HFF-Myc (cell line): ENCODE results near the gene ADPRHL1.

Experiments used
- DNase-seq: peaks from one replicate; pipeline ENCODE4 v3.0.0-alpha.2; 2011; ENCODE audit warnings: low read depth; ENCODE audit errors: extremely low read depth
- H3K4me3 ChIP-seq: replicated peaks from 2 replicates; pipeline ENCODE4 v1.5.1; 2011; ENCODE audit warnings: low read depth, mild to moderate bottlenecking, control low read depth, low read length
- TF ChIP-seq, protein P1 (sequence below): IDR thresholded peaks from 2 replicates; pipeline ENCODE4 v1.5.1; 2012; ENCODE audit warnings: mild to moderate bottlenecking, low read depth, low read length, control low read depth; ENCODE audit errors: missing control alignments

The ADPRHL1 gene

DNA sequence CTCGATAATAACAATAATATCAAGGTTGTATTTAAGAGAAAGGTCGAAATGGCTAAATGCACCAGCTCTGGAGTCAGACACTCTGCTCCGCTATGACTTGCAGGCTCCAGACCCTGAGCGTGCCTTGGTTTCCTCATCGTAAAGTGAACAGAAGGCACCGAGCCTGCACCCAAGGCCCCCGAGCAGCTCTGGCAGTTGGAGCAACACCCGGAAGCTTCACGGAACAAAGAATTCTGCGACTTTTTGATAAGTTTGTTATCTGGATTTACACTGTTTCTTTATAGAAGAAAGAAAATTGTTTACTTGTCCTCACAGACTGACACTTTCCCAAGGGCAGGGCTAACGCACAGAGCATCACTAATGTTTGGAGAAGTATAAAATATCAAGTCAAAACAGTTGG, 93.7 kb downstream of the ADPRHL1 start:
- TF ChIP-seq, protein P1, sequence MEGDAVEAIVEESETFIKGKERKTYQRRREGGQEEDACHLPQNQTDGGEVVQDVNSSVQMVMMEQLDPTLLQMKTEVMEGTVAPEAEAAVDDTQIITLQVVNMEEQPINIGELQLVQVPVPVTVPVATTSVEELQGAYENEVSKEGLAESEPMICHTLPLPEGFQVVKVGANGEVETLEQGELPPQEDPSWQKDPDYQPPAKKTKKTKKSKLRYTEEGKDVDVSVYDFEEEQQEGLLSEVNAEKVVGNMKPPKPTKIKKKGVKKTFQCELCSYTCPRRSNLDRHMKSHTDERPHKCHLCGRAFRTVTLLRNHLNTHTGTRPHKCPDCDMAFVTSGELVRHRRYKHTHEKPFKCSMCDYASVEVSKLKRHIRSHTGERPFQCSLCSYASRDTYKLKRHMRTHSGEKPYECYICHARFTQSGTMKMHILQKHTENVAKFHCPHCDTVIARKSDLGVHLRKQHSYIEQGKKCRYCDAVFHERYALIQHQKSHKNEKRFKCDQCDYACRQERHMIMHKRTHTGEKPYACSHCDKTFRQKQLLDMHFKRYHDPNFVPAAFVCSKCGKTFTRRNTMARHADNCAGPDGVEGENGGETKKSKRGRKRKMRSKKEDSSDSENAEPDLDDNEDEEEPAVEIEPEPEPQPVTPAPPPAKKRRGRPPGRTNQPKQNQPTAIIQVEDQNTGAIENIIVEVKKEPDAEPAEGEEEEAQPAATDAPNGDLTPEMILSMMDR: no peak
- DNase-seq: no peak
- H3K4me3 ChIP-seq: no peak overlapping the region

DNA sequence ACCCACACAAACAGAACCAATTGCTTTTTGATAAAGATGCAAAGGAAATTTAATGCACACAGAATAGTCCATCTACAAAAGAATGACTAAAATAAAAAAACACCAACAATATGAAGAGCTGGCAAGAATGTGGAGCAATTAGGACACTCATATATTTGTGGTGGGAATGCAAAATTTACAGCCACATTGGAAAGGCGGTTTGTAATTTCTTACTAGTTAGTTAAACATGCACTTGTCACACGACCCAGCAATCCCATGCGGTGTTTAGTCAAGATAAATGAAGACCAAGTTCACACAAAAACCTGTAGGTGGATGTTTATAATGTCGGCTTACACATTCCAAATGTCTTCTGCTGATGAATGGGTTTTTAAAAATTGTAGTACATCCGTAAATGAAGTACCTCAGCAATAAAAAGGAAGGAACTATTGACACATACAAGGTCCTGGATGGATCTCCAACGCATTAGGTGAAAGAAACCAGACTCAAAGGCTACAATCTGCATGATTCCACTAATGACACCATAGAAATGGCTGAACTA, 94.6 kb downstream of the ADPRHL1 start:
- no peak overlapping the region for H3K4me3 ChIP-seq
- DNase-seq: no peak
- TF ChIP-seq, protein P1: no peak

DNA sequence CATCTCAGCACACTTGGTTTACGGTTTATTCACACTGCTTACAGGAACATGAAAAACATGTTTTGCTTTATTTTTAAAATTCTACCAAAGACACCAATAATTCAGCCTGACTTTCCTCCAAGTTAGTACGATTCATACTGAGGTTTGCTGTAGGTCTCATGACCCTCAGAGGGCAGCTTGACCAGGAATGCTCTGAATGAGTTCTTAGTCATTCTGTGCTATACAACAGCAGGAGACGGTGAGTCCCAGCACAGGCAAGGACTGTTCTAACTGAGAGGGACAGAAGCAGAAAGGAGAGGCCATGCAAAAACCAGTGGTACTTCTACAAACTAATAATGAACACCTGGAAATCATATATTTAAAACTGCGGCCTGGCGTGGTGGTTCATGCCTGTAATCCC, 95.8 kb downstream of the ADPRHL1 start:
- no peak for DNase-seq
- TF ChIP-seq, protein P1: no peak
- H3K4me3 ChIP-seq: no peak overlapping the region

DNA sequence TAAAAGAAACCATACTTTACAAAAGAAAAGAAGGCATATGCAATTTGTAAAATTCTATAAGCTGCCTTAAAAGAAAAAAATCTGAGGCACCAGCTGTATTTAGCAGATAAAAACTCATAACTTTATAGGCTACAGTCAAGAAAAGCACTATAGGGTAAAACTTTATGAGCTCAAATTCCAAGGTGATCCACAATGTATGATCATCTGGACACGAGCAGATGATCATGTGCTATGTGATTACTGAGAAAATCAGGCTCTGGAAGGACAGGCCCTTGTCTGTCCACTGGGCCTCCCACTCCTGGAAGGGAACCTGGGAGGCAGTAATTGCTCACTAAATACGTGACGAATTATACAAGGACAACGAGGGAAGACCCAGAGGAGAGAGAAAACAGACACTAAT, 96.7 kb downstream of the ADPRHL1 start:
- no peak overlapping the region for H3K4me3 ChIP-seq
- no peak for DNase-seq
- TF ChIP-seq, protein P1: no peak

DNA sequence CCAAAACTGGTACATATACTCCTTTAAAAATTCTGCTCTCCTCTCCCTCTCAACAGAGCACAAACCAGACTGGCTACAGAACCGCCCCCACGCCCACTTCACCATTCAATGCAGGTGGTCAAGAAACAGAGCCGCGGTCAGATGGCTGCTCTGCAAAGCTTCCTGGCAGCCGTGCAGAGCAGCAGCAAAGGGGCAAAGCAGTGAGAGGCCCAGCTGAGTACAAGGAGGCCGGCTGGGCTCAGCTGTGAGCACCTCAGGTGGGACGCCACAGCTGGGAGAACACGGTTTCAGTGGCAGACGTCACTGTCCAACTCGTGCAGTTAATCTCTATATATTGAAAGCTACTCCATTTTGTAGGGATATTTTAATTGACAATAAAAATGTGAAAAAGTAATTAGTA, 97.7 kb downstream of the ADPRHL1 start:
- no peak overlapping the region for H3K4me3 ChIP-seq
- TF ChIP-seq, protein P1: no peak
- DNase-seq: no peak

DNA sequence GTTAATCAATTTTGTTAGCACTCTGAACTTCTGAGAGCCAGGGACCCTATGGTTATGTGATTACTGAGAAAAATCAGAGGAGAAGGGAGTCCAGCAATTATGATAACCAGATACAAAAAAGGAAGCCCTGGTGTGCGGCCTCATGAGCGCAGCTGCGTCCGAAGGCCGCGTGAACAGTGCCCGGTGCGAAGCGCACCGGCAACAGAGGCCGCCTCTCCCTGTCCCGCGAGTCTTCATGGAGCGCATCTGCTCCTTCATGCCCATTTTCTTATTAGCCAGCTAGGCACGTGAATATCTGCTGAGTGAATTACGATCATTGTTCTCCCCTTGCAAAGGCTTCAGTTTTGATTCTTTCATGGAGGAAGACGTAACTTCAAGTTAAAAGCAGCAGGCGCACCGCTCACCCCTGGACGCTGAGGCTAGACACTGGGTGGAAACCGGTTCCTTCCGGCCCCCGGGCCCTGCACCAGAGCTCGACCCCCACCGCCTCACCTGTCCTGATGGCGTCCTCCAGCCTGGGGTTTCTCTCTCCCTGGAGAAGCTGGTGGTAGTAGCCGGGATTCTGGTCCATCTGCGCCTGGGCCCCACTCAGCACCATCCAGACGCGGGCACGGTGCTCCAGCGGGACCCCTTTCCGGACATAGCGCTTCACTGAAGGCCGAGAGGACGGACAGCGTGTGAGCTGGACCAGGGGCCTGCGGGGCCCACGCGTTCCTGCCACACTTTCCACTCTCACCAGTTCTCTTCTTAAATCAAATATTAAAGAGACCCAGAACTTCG, 98.3 kb downstream of the ADPRHL1 start:
- TF ChIP-seq, protein P1: no peak
- no peak overlapping the region for H3K4me3 ChIP-seq
- DNase-seq: no peak
